Nephron progenitor cell (in vitro differentiated cells): ENCODE data around the gene TMX3.

Experiments used
- DNase-seq: peaks from one replicate; pipeline ENCODE4 v3.0.0; 2021
- H3K27ac Mint-ChIP-seq: 2 replicates; pipeline ENCODE4 v1.8.0; 2021; ENCODE audit warnings: mild to moderate bottlenecking, moderate library complexity, mixed read lengths
- H3K27me3 Mint-ChIP-seq: 2 replicates; pipeline ENCODE4 v1.8.0; 2021; ENCODE audit warnings: mild to moderate bottlenecking, low read depth, mixed read lengths; ENCODE audit not compliant: poor library complexity
- H3K36me3 Mint-ChIP-seq: 2 replicates; pipeline ENCODE4 v1.8.0; 2021; ENCODE audit warnings: low read depth, mixed read lengths
- H3K4me1 Mint-ChIP-seq: 2 replicates; pipeline ENCODE4 v1.8.0; 2021; ENCODE audit warnings: mixed read lengths
- H3K4me3 Mint-ChIP-seq: 2 replicates; pipeline ENCODE4 v1.8.0; 2021; ENCODE audit warnings: mild to moderate bottlenecking, moderate library complexity, mixed read lengths
- H3K9me3 Mint-ChIP-seq: 2 replicates; pipeline ENCODE4 v1.8.0; 2021; ENCODE audit warnings: mild to moderate bottlenecking, moderate library complexity, mixed read lengths
- CTCF ChIP-seq: fragments of 200-600 bp; sonication (generic); IDR thresholded peaks from 2 replicates; pipeline ENCODE4 v1.5.0; 2021; ENCODE audit warnings: antibody characterized with exemption

TMX3 gene

GRCh38 chr18:68742206-68742605 is 27.3 kb upstream of the TMX3 start:
- H3K36me3 Mint-ChIP-seq: no peaks in the 10 kb centered on the region
- H3K4me3 Mint-ChIP-seq: no peak overlapping the region
- no peaks in the 10 kb centered on the region for H3K9me3 Mint-ChIP-seq
- peaks cover 23% of the 10 kb centered on the region for H3K4me1 Mint-ChIP-seq
- no peak for DNase-seq
- no peak for TF ChIP-seq CTCF
- H3K27me3 Mint-ChIP-seq: no peaks in the 10 kb centered on the region
- H3K27ac Mint-ChIP-seq: no peak overlapping the region

GRCh38 chr18:68740966-68741365 is 26.1 kb upstream of the TMX3 start:
- Mint-ChIP-seq H3K27ac (no peak overlapping the region), H3K9me3 (no peaks in the 10 kb centered on the region), H3K36me3 (no peaks in the 10 kb centered on the region), H3K4me1 (peaks cover 23% of the 10 kb centered on the region), H3K4me3 (no peak overlapping the region), H3K27me3 (no peaks in the 10 kb centered on the region)
- no peak for DNase-seq
- TF ChIP-seq CTCF: no peak

GRCh38 chr18:68739462-68739861 is 24.6 kb upstream of the TMX3 start:
- Mint-ChIP-seq H3K36me3 (no peaks in the 10 kb centered on the region), H3K27ac (no peak overlapping the region), H3K27me3 (no peaks in the 10 kb centered on the region), H3K4me3 (no peak overlapping the region), H3K9me3 (no peaks in the 10 kb centered on the region), H3K4me1 (peaks cover 16% of the 10 kb centered on the region)
- no peak for DNase-seq
- no peak for TF ChIP-seq CTCF

GRCh38 chr18:68738564-68738963 is 23.7 kb upstream of the TMX3 start:
- Mint-ChIP-seq H3K9me3 (no peaks in the 10 kb centered on the region), H3K4me3 (no peak overlapping the region), H3K4me1 (peaks cover 16% of the 10 kb centered on the region), H3K27ac (no peak overlapping the region), H3K36me3 (no peaks in the 10 kb centered on the region), H3K27me3 (no peaks in the 10 kb centered on the region)
- TF ChIP-seq CTCF: no peak
- DNase-seq: no peak

GRCh38 chr18:68735483-68736343 is 20.8 kb upstream of the TMX3 start:
- Mint-ChIP-seq H3K9me3 (no peaks in the 10 kb centered on the region), H3K4me1 (no peaks in the 10 kb centered on the region), H3K27me3 (no peaks in the 10 kb centered on the region), H3K36me3 (no peaks in the 10 kb centered on the region), H3K4me3 (no peak overlapping the region), H3K27ac (no peak overlapping the region)
- no peak for DNase-seq
- TF ChIP-seq CTCF: peak; percentile 74

GRCh38 chr18:68734308-68734707 is 19.4 kb upstream of the TMX3 start:
- Mint-ChIP-seq H3K27me3 (no peaks in the 10 kb centered on the region), H3K9me3 (no peaks in the 10 kb centered on the region), H3K4me3 (no peak overlapping the region), H3K4me1 (no peaks in the 10 kb centered on the region), H3K27ac (peak overlapping the region; percentile 6), H3K36me3 (no peaks in the 10 kb centered on the region)
- no peak for DNase-seq
- no peak for TF ChIP-seq CTCF
